Common myeloid progenitor, CD34-positive (primary cell): Measurements from ENCODE around the gene SEC14L1.

Source experiments
- CTCF ChIA-PET: fragments of 350-600 bp; sonication (Branson Sonifier 250); formaldehyde crosslinking; loops from one replicate; lab custom pipeline; 2021; ENCODE audit warnings: antibody characterized with exemption; lab: Charles Lee
- POLR2A ChIA-PET: fragments of 350-600 bp; sonication (Branson Sonifier 250); formaldehyde crosslinking; loops from one replicate; lab custom pipeline; 2021; ENCODE audit warnings: antibody characterized with exemption; lab: Charles Lee
- DNase-seq, 3 donors: peaks; one replicate each; pipeline versions ENCODE4 v3.0.0 to v3.0.0-alpha.2; 2013
- H3K27ac ChIP-seq, 2 experiments: 1 replicate in 1 of 2; 2 replicates in 1 of 2; pipeline ENCODE4 v1.7.0; 2013; ENCODE audit warnings: inconsistent platforms in 2 of 2, low read length in 2 of 2, mild to moderate bottlenecking in 2 of 2, low read depth in 1 of 2, moderate library complexity in 1 of 2; ENCODE audit not compliant: severe bottlenecking in 2 of 2, insufficient read depth in 1 of 2, poor library complexity in 1 of 2
- H3K27me3 ChIP-seq, 5 experiments: replicated peaks in 2 of 5; 1 replicate in 3 of 5; 2 replicates in 2 of 5; pipeline versions ENCODE4 v1.6.1 to v1.7.0; 2013; ENCODE audit warnings: low read length in 4 of 5, mild to moderate bottlenecking in 2 of 5, moderate library complexity in 2 of 5, inconsistent platforms in 1 of 5; ENCODE audit not compliant: insufficient read depth in 5 of 5, control insufficient read depth in 4 of 5
- H3K36me3 ChIP-seq, 4 experiments: 1 replicate in 2 of 4; 2 replicates in 2 of 4; pipeline versions ENCODE4 v1.6.1 to v1.7.0; 2013; ENCODE audit warnings: low read length in 3 of 4, control low read depth in 1 of 4, mild to moderate bottlenecking in 1 of 4; ENCODE audit not compliant: control insufficient read depth in 4 of 4, insufficient read depth in 4 of 4
- H3K4me1 ChIP-seq, 4 experiments: 1 replicate in 3 of 4; 2 replicates in 1 of 4; pipeline versions ENCODE4 v1.6.1 to v1.7.1; 2013; ENCODE audit warnings: low read length in 3 of 4, mild to moderate bottlenecking in 3 of 4, control low read depth in 1 of 4, inconsistent platforms in 1 of 4, moderate library complexity in 1 of 4; ENCODE audit not compliant: control insufficient read depth in 4 of 4, insufficient read depth in 4 of 4; ENCODE audit errors: control extremely low read depth in 1 of 4
- H3K4me3 ChIP-seq, 7 experiments: 1 replicate in 4 of 7; 2 replicates in 3 of 7; pipeline versions ENCODE4 v1.5.1 to v1.7.0; 2013; ENCODE audit warnings: mild to moderate bottlenecking in 7 of 7, low read length in 6 of 7, moderate library complexity in 6 of 7, inconsistent platforms in 2 of 7, low read depth in 2 of 7, control low read depth in 1 of 7; ENCODE audit not compliant: insufficient read depth in 4 of 7, control insufficient read depth in 1 of 7; ENCODE audit errors: extremely low read depth in 1 of 7
- H3K9me3 ChIP-seq, 5 experiments: 1 replicate in 4 of 5; 2 replicates in 1 of 5; pipeline versions ENCODE4 v1.6.1 to v1.7.1; 2013; ENCODE audit warnings: low read length in 4 of 5, mild to moderate bottlenecking in 2 of 5, inconsistent platforms in 1 of 5, low read depth in 1 of 5, moderate library complexity in 1 of 5; ENCODE audit not compliant: control insufficient read depth in 4 of 5, insufficient read depth in 2 of 5; ENCODE audit errors: control extremely low read depth in 1 of 5
- WGBS: methylation state at CpG from one replicate; pipeline ENCODE4 v1.1.5; 2013; ENCODE audit not compliant: insufficient coverage; 5-methylcytosine and 5-hydroxymethylcytosine counted together

Gene SEC14L1

GRCh38 chr17:77210331-77210730 lies 69.6 kb downstream of the SEC14L1 start:
- H3K27ac ChIP-seq = no peak overlapping the region

GRCh38 chr17:77210946-77211541 lies 70.3 kb downstream of the SEC14L1 start:
- no peak overlapping the region for H3K4me3 ChIP-seq
- H3K4me1 ChIP-seq = peaks cover 0 to 11% (median 9%) of the 10 kb centered on the region in 4 experiments
- DNase-seq = no peak
- H3K9me3 ChIP-seq = no peaks in the 10 kb centered on the region
- peaks cover 25 to 82% (median 62%) of the 10 kb centered on the region in 4 experiments for H3K36me3 ChIP-seq
- ChIA-PET POLR2A (no interaction called here), CTCF (interaction anchor here (0.6 to 2.6 kb wide), 4 partner anchors 33 to 121 kb away, joined by 3 to 10 read pairs (median 6); no protein-coding TSS in a partner anchor)
- H3K27me3 ChIP-seq = no peaks in the 10 kb centered on the region
- WGBS = 98% methylated on average over 22 of the region's 22 CpGs
- H3K27ac ChIP-seq = no peak overlapping the region

More at GRCh38 chr17:77210331-77210730, 69.6 kb downstream of the SEC14L1 start:
- POLR2A ChIA-PET = no interaction called here
- H3K36me3 ChIP-seq = peaks cover 25 to 88% (median 64%) of the 10 kb centered on the region in 4 experiments
- H3K4me1 ChIP-seq = peaks cover 0 to 15% (median 12%) of the 10 kb centered on the region in 4 experiments
- H3K27me3 ChIP-seq = no peaks in the 10 kb centered on the region
- H3K9me3 ChIP-seq = no peaks in the 10 kb centered on the region
- CTCF ChIA-PET = no interaction called here
- 100% methylated on average over 3 of the region's 7 CpGs for WGBS
- H3K4me3 ChIP-seq = no peak overlapping the region
- peak in 1 of 3 donors; percentile 9 for DNase-seq

GRCh38 chr17:77211681-77212080 lies 70.9 kb downstream of the SEC14L1 start:
- CTCF ChIA-PET = interaction anchor here (1.0 to 4.8 kb wide), 5 partner anchors 24 to 114 kb away, joined by 3 to 38 read pairs (median 10); no protein-coding TSS in a partner anchor
- WGBS = 97% methylated on average over 15 of the region's 15 CpGs
- Histone ChIP-seq H3K27ac (no peak overlapping the region), H3K4me1 (peaks cover 0 to 5% (median 3%) of the 10 kb centered on the region in 4 experiments), H3K27me3 (no peaks in the 10 kb centered on the region), H3K4me3 (no peak overlapping the region), H3K9me3 (no peaks in the 10 kb centered on the region), H3K36me3 (peaks cover 27 to 81% (median 66%) of the 10 kb centered on the region in 4 experiments)
- POLR2A ChIA-PET = no interaction called here
- DNase-seq = no peak

GRCh38 chr17:77212081-77212832 lies 71.5 kb downstream of the SEC14L1 start:
- no peak for DNase-seq
- no peaks in the 10 kb centered on the region for H3K27me3 ChIP-seq
- no peak overlapping the region for H3K27ac ChIP-seq
- H3K36me3 ChIP-seq = peaks cover 27 to 84% (median 69%) of the 10 kb centered on the region in 4 experiments
- H3K4me3 ChIP-seq = no peak overlapping the region
- peaks cover 0 to 2% (median 0%) of the 10 kb centered on the region in 4 experiments for H3K4me1 ChIP-seq
- CTCF ChIA-PET = interaction anchor here (0.8 to 4.8 kb wide), 9 partner anchors 9 to 114 kb away, joined by 3 to 38 read pairs (median 8); no protein-coding TSS in a partner anchor
- 97% methylated on average over 10 of the region's 21 CpGs for WGBS
- no peaks in the 10 kb centered on the region for H3K9me3 ChIP-seq
- POLR2A ChIA-PET = no interaction called here

GRCh38 chr17:77212833-77213777 lies 72.3 kb downstream of the SEC14L1 start:
- Histone ChIP-seq H3K27ac (no peak overlapping the region), H3K4me1 (peaks cover 0 to 2% (median 0%) of the 10 kb centered on the region in 4 experiments), H3K27me3 (no peaks in the 10 kb centered on the region), H3K4me3 (no peak overlapping the region), H3K36me3 (peaks cover 27 to 86% (median 69%) of the 10 kb centered on the region in 4 experiments), H3K9me3 (no peaks in the 10 kb centered on the region)
- ChIA-PET POLR2A (no interaction called here), CTCF (interaction anchor here (0.8 to 4.8 kb wide), 14 partner anchors 9 to 129 kb away, joined by 3 to 38 read pairs (median 6); no protein-coding TSS in a partner anchor)
- 98% methylated on average over 36 of the region's 40 CpGs for WGBS
- no peak for DNase-seq

- H3K9me3 ChIP-seq = no peaks in the 10 kb centered on the region
- DNase-seq = no peak
- H3K4me3 ChIP-seq = no peak overlapping the region
- H3K4me1 ChIP-seq = peaks cover 0 to 2% (median 0%) of the 10 kb centered on the region in 4 experiments
- H3K27ac ChIP-seq = no peak overlapping the region
- no peaks in the 10 kb centered on the region for H3K27me3 ChIP-seq
- peaks cover 24 to 80% (median 63%) of the 10 kb centered on the region in 4 experiments for H3K36me3 ChIP-seq
- CTCF ChIA-PET = interaction anchor here (1.3 to 4.8 kb wide), 14 partner anchors 10 to 130 kb away, joined by 3 to 38 read pairs (median 5); no protein-coding TSS in a partner anchor
- POLR2A ChIA-PET = no interaction called here
- WGBS = 98% methylated on average over 15 of the region's 17 CpGs
Measured at GRCh38 chr17:77213778-77214132, 73.0 kb downstream of the SEC14L1 start.
